IMR-90 (cell line): ENCODE measurements around the gene FOSL1. TPM values are rescaled to one million over a fixed set of nuclear protein-coding genes. Genes with fewer than 3 reads are reported as not detected.

Experiments used
- ATAC-seq: fragments of 200-7000 bp; cut with Tn5 transposase; 2 replicates; pipeline ENCODE4 v1.9.1; 2020; ENCODE audit warnings: low read depth, mild to moderate bottlenecking, moderate library complexity
- BruUV-seq: library from RNA; stranded (reverse); fragments of 400-500 nt; replicated peaks from 2 replicates; lab custom pipeline; 2021; lab: Mats Ljungman, UMichigan
- CTCF ChIA-PET: fragments of 300-600 bp; formaldehyde crosslinking; extraction: SDS; loops from one replicate; lab custom pipeline; 2021; ENCODE audit warnings: antibody characterized with exemption; lab: Yijun Ruan, JAX
- POLR2A ChIA-PET: fragments of 300-600 bp; sonication (Branson Sonifier 250); formaldehyde crosslinking; loops from one replicate; lab custom pipeline; 2022; ENCODE audit warnings: antibody characterized with exemption; ENCODE audit not compliant: unreplicated experiment; lab: Charles Lee
- DNase-seq: peaks from one replicate; pipeline ENCODE4 v3.0.0; 2013
- H2AFZ ChIP-seq: replicated peaks from 2 replicates; pipeline ENCODE3; 2013; ENCODE audit warnings: low read length, mild to moderate bottlenecking; ENCODE audit not compliant: poor library complexity
- H2AK5ac ChIP-seq: 2 replicates; pipeline ENCODE4 v1.6.1; 2013; ENCODE audit warnings: low read depth, low read length, inconsistent platforms
- H2AK9ac ChIP-seq: replicated peaks from 2 replicates; pipeline ENCODE3; 2013; ENCODE audit warnings: mild to moderate bottlenecking, low read depth, low read length, moderate library complexity; ENCODE audit not compliant: poor library complexity
- H2BK120ac ChIP-seq: 2 replicates; pipeline ENCODE4 v1.6.1; 2013; ENCODE audit warnings: low read depth, low read length, inconsistent platforms
- H2BK15ac ChIP-seq: 3 replicates; pipeline ENCODE4 v1.6.1; 2013; ENCODE audit warnings: low read depth, low read length, inconsistent platforms
- H2BK20ac ChIP-seq: 2 replicates; pipeline ENCODE4 v1.6.1; 2013; ENCODE audit warnings: low read depth, mild to moderate bottlenecking, inconsistent platforms, low read length, moderate library complexity
- H2BK5ac ChIP-seq: 2 replicates; pipeline ENCODE4 v1.6.1; 2013; ENCODE audit warnings: mild to moderate bottlenecking, low read depth, low read length, inconsistent platforms; ENCODE audit not compliant: poor library complexity, severe bottlenecking
- H3K14ac ChIP-seq: replicated peaks from 2 replicates; pipeline ENCODE4 v1.6.1; 2013; ENCODE audit warnings: low read depth, low read length, inconsistent platforms
- H3K18ac ChIP-seq: 2 replicates; pipeline ENCODE4 v1.6.1; 2013; ENCODE audit warnings: low read depth, low read length, control low read depth
- H3K23ac ChIP-seq: 2 replicates; pipeline ENCODE4 v1.6.1; 2013; ENCODE audit warnings: low read depth, low read length, inconsistent platforms
- H3K27ac ChIP-seq: 2 replicates; pipeline ENCODE4 v1.5.1; 2013; ENCODE audit warnings: mild to moderate bottlenecking, control low read depth, low read length; ENCODE audit not compliant: insufficient read depth
- H3K27me3 ChIP-seq: 2 replicates; pipeline ENCODE4 v1.6.1; 2013; ENCODE audit warnings: low read length; ENCODE audit not compliant: control insufficient read depth, insufficient read depth
- H3K36me3 ChIP-seq: 2 replicates; pipeline ENCODE4 v1.6.1; 2013; ENCODE audit warnings: low read length, mixed read lengths; ENCODE audit not compliant: control insufficient read depth, insufficient read depth
- H3K4ac ChIP-seq: 2 replicates; pipeline ENCODE4 v1.6.1; 2013; ENCODE audit warnings: low read depth, low read length, inconsistent platforms
- H3K4me1 ChIP-seq: 2 replicates; pipeline ENCODE4 v1.6.1; 2013; ENCODE audit warnings: low read length, mixed read lengths; ENCODE audit not compliant: control insufficient read depth, insufficient read depth
- H3K4me2 ChIP-seq: 2 replicates; pipeline ENCODE4 v1.6.1; 2013; ENCODE audit warnings: low read depth, mild to moderate bottlenecking, control low read depth, low read length, moderate library complexity
- H3K4me3 ChIP-seq: 2 replicates; pipeline ENCODE4 v1.5.1; 2013; ENCODE audit warnings: low read depth, mild to moderate bottlenecking, control low read depth, low read length, moderate library complexity; ENCODE audit not compliant: insufficient read depth
- H3K56ac ChIP-seq: 2 replicates; pipeline ENCODE4 v1.6.1; 2013; ENCODE audit warnings: low read length, inconsistent platforms; ENCODE audit not compliant: insufficient read depth; ENCODE audit errors: extremely low read depth
- H3K79me1 ChIP-seq, 2 experiments: 2 replicates each; pipeline ENCODE4 v1.6.1; 2013; ENCODE audit warnings: low read length in 2 of 2, inconsistent platforms in 1 of 2, low read depth in 1 of 2
- H3K9ac ChIP-seq: 2 replicates; pipeline ENCODE4 v1.6.1; 2013; ENCODE audit warnings: low read depth, low read length, control low read depth
- H3K9me1 ChIP-seq: 2 replicates; pipeline ENCODE4 v1.6.1; 2013; ENCODE audit warnings: low read length, inconsistent platforms; ENCODE audit not compliant: insufficient read depth
- H3K9me3 ChIP-seq: 2 replicates; pipeline ENCODE4 v1.6.1; 2013; ENCODE audit warnings: low read length; ENCODE audit not compliant: control insufficient read depth, insufficient read depth
- H4K20me1 ChIP-seq: 2 replicates; pipeline ENCODE4 v1.6.1; 2013; ENCODE audit warnings: low read length, inconsistent platforms; ENCODE audit not compliant: insufficient read depth
- H4K5ac ChIP-seq: 2 replicates; pipeline ENCODE4 v1.6.1; 2013; ENCODE audit warnings: mild to moderate bottlenecking, low read depth, low read length, control low read depth
- H4K8ac ChIP-seq, 2 experiments: 2 replicates each; pipeline ENCODE4 v1.6.1; 2013; ENCODE audit warnings: low read depth in 2 of 2, low read length in 2 of 2, control low read depth in 1 of 2, inconsistent platforms in 1 of 2
- H4K91ac ChIP-seq: 2 replicates; pipeline ENCODE4 v1.6.1; 2013; ENCODE audit warnings: low read depth, low read length, inconsistent platforms; ENCODE audit not compliant: insufficient read depth
- BHLHE40 ChIP-seq: fragments of 150-350 bp; IDR thresholded peaks from 2 replicates; pipeline ENCODE4 v1.6.1; 2016; ENCODE audit warnings: mild to moderate bottlenecking, low read depth, low read length
- CEBPB ChIP-seq: IDR thresholded peaks from 2 replicates; pipeline ENCODE4 v1.6.1; 2012; ENCODE audit warnings: low read depth, low read length, improper control_type of control experiment
- CHD1 ChIP-seq: IDR thresholded peaks from 2 replicates; pipeline ENCODE4 v1.6.1; 2012; ENCODE audit warnings: low read depth, low read length, improper control_type of control experiment
- FOS ChIP-seq: fragments of 150-350 bp; IDR thresholded peaks from 2 replicates; pipeline ENCODE4 v1.6.1; 2016; ENCODE audit warnings: low read depth, low read length
- MAFK ChIP-seq: IDR thresholded peaks from 2 replicates; pipeline ENCODE4 v1.6.1; 2012; ENCODE audit warnings: low read depth, low read length, improper control_type of control experiment
- MAZ ChIP-seq: IDR thresholded peaks from 2 replicates; pipeline ENCODE4 v1.6.1; 2012; ENCODE audit warnings: low read depth, mild to moderate bottlenecking, low read length, improper control_type of control experiment, moderate library complexity, borderline replicate concordance
- MXI1 ChIP-seq: IDR thresholded peaks from 2 replicates; pipeline ENCODE4 v1.6.1; 2012; ENCODE audit warnings: low read depth, mild to moderate bottlenecking, low read length, moderate library complexity, borderline replicate concordance
- NFE2L2 ChIP-seq: fragments of 150-350 bp; IDR thresholded peaks from 2 replicates; pipeline ENCODE4 v1.6.1; 2016; ENCODE audit warnings: low read depth, mild to moderate bottlenecking, low read length
- POLR2A ChIP-seq: IDR thresholded peaks from 2 replicates; pipeline ENCODE4 v1.6.1; 2012; ENCODE audit warnings: mild to moderate bottlenecking, low read depth, low read length
- RAD21 ChIP-seq: IDR thresholded peaks from 2 replicates; pipeline ENCODE4 v1.6.1; 2012; ENCODE audit warnings: low read length, improper control_type of control experiment
- RCOR1 ChIP-seq: IDR thresholded peaks from 2 replicates; pipeline ENCODE4 v1.6.1; 2012; ENCODE audit warnings: mild to moderate bottlenecking, low read length, improper control_type of control experiment; ENCODE audit not compliant: insufficient replicate concordance
- RFX5 ChIP-seq: IDR thresholded peaks from 2 replicates; pipeline ENCODE4 v1.8.0; 2012; ENCODE audit warnings: low read depth, mild to moderate bottlenecking, low read length, moderate library complexity
- SMC3 ChIP-seq: fragments of 150-350 bp; IDR thresholded peaks from 2 replicates; pipeline ENCODE4 v1.6.1; 2016; ENCODE audit warnings: low read depth, mild to moderate bottlenecking, antibody characterized with exemption, low read length, moderate library complexity
- WGBS, 2 experiments: methylation state at CpG; one replicate each; pipeline versions ENCODE4 v1.1.5 to v1.1.7; 2013; ENCODE audit warnings: missing lambda C conversion rate in 2 of 2; ENCODE audit not compliant: insufficient read length in 1 of 2; ENCODE audit errors: extremely low coverage in 2 of 2; 5-methylcytosine and 5-hydroxymethylcytosine counted together
- dilution Hi-C: fragments of 300-500 bp; cut with HindIII; formaldehyde crosslinking; loops from one replicate; pipeline ENCODE4 v1.14.3; 2018; ENCODE audit warnings: low sequenced_read_pairs; ENCODE audit not compliant: unreplicated experiment
- in situ Hi-C: fragments of 300-500 bp; cut with MboI; formaldehyde crosslinking; loops from 3 replicates; pipeline ENCODE4 v1.14.3; 2019; ENCODE audit warnings: low sequenced_read_pairs, inconsistent platforms, mixed read lengths
- intact Hi-C: fragments of 100-400 bp; cut with micrococcal nuclease; formaldehyde crosslinking; loops from 2 replicates; pipeline ENCODE4 v1.10.0; 2022
- polyA plus RNA-seq, 3 experiments: library from polyadenylated mRNA; depleted of rRNA; stranded (reverse); fragments of >200 nt; gene quantifications; 2 replicates each; pipeline ENCODE4 v1.2.3, GENCODE V29; 2012; ENCODE audit warnings: low replicate concordance in 1 of 3
- total RNA-seq: library from RNA; depleted of rRNA; stranded (reverse); fragments of >200 nt; gene quantifications from 2 replicates; pipeline ENCODE4 v1.2.3, GENCODE V29; 2012
- TF ChIP-seq, protein P1 (sequence below): fragments of 150-350 bp; IDR thresholded peaks from 2 replicates; pipeline ENCODE4 v1.6.1; 2016; ENCODE audit warnings: low read depth, mild to moderate bottlenecking, low read length, moderate library complexity, borderline replicate concordance
- TF ChIP-seq, protein P2 (sequence below): fragments of 150-350 bp; IDR thresholded peaks from 2 replicates; pipeline ENCODE4 v1.6.1; 2017; ENCODE audit warnings: mild to moderate bottlenecking, antibody characterized with exemption, low read length, low read depth
- TF ChIP-seq, protein P3 (sequence below): conservative IDR thresholded peaks from 2 replicates; pipeline ENCODE4 v1.5.1; 2012; ENCODE audit warnings: mild to moderate bottlenecking, low read depth, low read length, improper control_type of control experiment

Gene FOSL1
- total and polyA plus RNA-seq, 2 of the 4 experiments (the other 2 are of a cell fraction), result 17.2 to 107 TPM

DNA sequence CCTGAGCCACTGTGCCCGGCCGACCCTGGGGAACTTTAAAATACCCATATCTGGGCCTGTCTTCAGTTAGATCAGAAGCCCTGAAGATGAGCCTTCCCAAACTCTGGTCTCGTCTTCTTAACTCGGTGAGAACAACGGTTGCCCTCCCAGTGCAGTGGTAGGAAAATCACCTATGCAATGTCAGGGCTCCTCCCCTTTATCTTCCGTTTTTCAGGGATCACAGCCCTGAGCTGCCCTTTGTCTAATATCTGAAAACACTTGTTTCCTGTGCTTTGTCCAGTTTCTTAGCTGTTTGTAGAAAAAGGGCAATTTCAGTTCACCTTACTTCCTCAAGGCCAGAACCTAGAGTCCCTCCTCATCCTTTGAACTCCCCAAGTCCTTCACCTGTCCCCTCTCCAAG, 28.5 kb upstream of the FOSL1 start:
- no peak overlapping the region for H3K4me3 ChIP-seq
- H2BK5ac ChIP-seq, result no peak overlapping the region
- H3K27me3 ChIP-seq, result no peaks in the 10 kb centered on the region
- H3K9me3 ChIP-seq, result no peaks in the 10 kb centered on the region
- no peak for DNase-seq
- H3K4me2 ChIP-seq, result no peak overlapping the region
- dilution Hi-C loops, result no loop called here
- H3K9me1 ChIP-seq, result no peaks in the 10 kb centered on the region; the same call in 1 of the 2 replicates
- no peak overlapping the region for H2AFZ ChIP-seq
- no peaks in the 10 kb centered on the region for H4K20me1 ChIP-seq
- peaks cover 8% of the 10 kb centered on the region for H3K36me3 ChIP-seq
- H4K8ac ChIP-seq, result no peak overlapping the region
- no peak overlapping the region for H3K23ac ChIP-seq
- CTCF ChIA-PET, result no interaction called here
- BruUV-seq, result no TSS peak
- no peak overlapping the region for H3K9ac ChIP-seq
- no peak overlapping the region for H2BK20ac ChIP-seq
- no peak overlapping the region for H3K27ac ChIP-seq
- POLR2A ChIA-PET, result no interaction called here
- no peak overlapping the region for H3K18ac ChIP-seq
- no peaks in the 10 kb centered on the region; the same call in 1 of the 2 replicates for H3K4me1 ChIP-seq
- no peak overlapping the region for H2BK15ac ChIP-seq
- H2BK120ac ChIP-seq, result no peak overlapping the region
- in situ Hi-C loops, result no loop called here
- H2AK9ac ChIP-seq, result no peak overlapping the region
- WGBS, 2 experiments, result 82% methylated on average over 3 of the region's 6 CpGs; no CpG with 5 or more reads in 1 of the 2 experiments
- TF ChIP-seq MAFK (no peak), SMC3 (no peak), MXI1 (no peak), RAD21 (no peak), CEBPB (no peak), RCOR1 (no peak), CHD1 (no peak), RFX5 (no peak), FOS (no peak), MAZ (no peak), POLR2A (no peak), BHLHE40 (no peak), NFE2L2 (no peak)
- TF ChIP-seq, protein P1, sequence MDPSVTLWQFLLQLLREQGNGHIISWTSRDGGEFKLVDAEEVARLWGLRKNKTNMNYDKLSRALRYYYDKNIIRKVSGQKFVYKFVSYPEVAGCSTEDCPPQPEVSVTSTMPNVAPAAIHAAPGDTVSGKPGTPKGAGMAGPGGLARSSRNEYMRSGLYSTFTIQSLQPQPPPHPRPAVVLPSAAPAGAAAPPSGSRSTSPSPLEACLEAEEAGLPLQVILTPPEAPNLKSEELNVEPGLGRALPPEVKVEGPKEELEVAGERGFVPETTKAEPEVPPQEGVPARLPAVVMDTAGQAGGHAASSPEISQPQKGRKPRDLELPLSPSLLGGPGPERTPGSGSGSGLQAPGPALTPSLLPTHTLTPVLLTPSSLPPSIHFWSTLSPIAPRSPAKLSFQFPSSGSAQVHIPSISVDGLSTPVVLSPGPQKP, result no peak
- TF ChIP-seq, protein P2, sequence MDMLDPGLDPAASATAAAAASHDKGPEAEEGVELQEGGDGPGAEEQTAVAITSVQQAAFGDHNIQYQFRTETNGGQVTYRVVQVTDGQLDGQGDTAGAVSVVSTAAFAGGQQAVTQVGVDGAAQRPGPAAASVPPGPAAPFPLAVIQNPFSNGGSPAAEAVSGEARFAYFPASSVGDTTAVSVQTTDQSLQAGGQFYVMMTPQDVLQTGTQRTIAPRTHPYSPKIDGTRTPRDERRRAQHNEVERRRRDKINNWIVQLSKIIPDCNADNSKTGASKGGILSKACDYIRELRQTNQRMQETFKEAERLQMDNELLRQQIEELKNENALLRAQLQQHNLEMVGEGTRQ, result no peak
- TF ChIP-seq, protein P3, sequence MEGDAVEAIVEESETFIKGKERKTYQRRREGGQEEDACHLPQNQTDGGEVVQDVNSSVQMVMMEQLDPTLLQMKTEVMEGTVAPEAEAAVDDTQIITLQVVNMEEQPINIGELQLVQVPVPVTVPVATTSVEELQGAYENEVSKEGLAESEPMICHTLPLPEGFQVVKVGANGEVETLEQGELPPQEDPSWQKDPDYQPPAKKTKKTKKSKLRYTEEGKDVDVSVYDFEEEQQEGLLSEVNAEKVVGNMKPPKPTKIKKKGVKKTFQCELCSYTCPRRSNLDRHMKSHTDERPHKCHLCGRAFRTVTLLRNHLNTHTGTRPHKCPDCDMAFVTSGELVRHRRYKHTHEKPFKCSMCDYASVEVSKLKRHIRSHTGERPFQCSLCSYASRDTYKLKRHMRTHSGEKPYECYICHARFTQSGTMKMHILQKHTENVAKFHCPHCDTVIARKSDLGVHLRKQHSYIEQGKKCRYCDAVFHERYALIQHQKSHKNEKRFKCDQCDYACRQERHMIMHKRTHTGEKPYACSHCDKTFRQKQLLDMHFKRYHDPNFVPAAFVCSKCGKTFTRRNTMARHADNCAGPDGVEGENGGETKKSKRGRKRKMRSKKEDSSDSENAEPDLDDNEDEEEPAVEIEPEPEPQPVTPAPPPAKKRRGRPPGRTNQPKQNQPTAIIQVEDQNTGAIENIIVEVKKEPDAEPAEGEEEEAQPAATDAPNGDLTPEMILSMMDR, result no peak
- H4K5ac ChIP-seq, result no peak overlapping the region
- no peak overlapping the region for H3K4ac ChIP-seq
- intact Hi-C loops, result no loop called here
- H2AK5ac ChIP-seq, result no peak overlapping the region
- H3K14ac ChIP-seq, result no peak overlapping the region
- no peak for ATAC-seq
- no peak overlapping the region for H4K91ac ChIP-seq
- peaks cover 0 to 18% of the 10 kb centered on the region in 2 experiments; a peak in 3 of 4 replicates for H3K79me1 ChIP-seq
- no peak overlapping the region for H3K56ac ChIP-seq
